Measurements from ENCODE around the gene DOP1B.

GRCh38 chr21:36145259-36145658, 11.4 kb upstream of the DOP1B start:
- no peak for TF ChIP-seq CTCF (IDR thresholded peaks at IDR 0.05 in 8 of 11, conservative IDR thresholded peaks at IDR 0.05 in 3 of 11)
- no peak for TF ChIP-seq POLR2AphosphoS5 (IDR thresholded peaks at IDR 0.05)
- no peak for TF ChIP-seq POLR2A (IDR thresholded peaks at IDR 0.05)

All from spleen (tissue), 7 donors.